HEK293T (cell line): ENCODE data around the gene GCDH.

Experiments used
- ARNT ChIP-seq: fragments of 450-650 bp; IDR thresholded peaks from 2 replicates; pipeline ENCODE4 v1.6.1; 2017; ENCODE audit warnings: mild to moderate bottlenecking
- BHLHE40 ChIP-seq: fragments of 450-650 bp; IDR thresholded peaks from 2 replicates; pipeline ENCODE4 v1.6.1; 2016; ENCODE audit warnings: mild to moderate bottlenecking, moderate library complexity, borderline replicate concordance
- FOXA1 ChIP-seq: fragments of 450-650 bp; IDR thresholded peaks from 2 replicates; pipeline ENCODE4 v1.6.1; 2016; ENCODE audit warnings: mild to moderate bottlenecking
- FOXK2 ChIP-seq: fragments of 450-650 bp; IDR thresholded peaks from 2 replicates; pipeline ENCODE4 v1.6.1; 2016; ENCODE audit warnings: mild to moderate bottlenecking
- FOXM1 ChIP-seq: fragments of 450-650 bp; IDR thresholded peaks from 2 replicates; pipeline ENCODE4 v1.6.1; 2017; ENCODE audit warnings: mild to moderate bottlenecking, borderline replicate concordance
- HDGF ChIP-seq: fragments of 450-650 bp; IDR thresholded peaks from 2 replicates; pipeline ENCODE4 v1.6.1; 2017; ENCODE audit warnings: antibody characterized with exemption, borderline replicate concordance
- LEF1 ChIP-seq: fragments of 450-650 bp; IDR thresholded peaks from 2 replicates; pipeline ENCODE4 v1.6.1; 2017; ENCODE audit warnings: mild to moderate bottlenecking, borderline replicate concordance
- NFRKB ChIP-seq: fragments of 450-650 bp; IDR thresholded peaks from 2 replicates; pipeline ENCODE4 v1.6.1; 2016; ENCODE audit warnings: mild to moderate bottlenecking, moderate library complexity
- SP1 ChIP-seq: fragments of 450-650 bp; IDR thresholded peaks from 2 replicates; pipeline ENCODE4 v1.6.1; 2017
- SUZ12 ChIP-seq: fragments of 450-650 bp; IDR thresholded peaks from 2 replicates; pipeline ENCODE4 v1.6.1; 2016; ENCODE audit warnings: mild to moderate bottlenecking
- TARDBP ChIP-seq: fragments of 450-650 bp; IDR thresholded peaks from 2 replicates; pipeline ENCODE4 v1.6.1; 2016
- ZNF384 ChIP-seq: fragments of 450-650 bp; IDR thresholded peaks from 2 replicates; pipeline ENCODE4 v1.6.1; 2016
- TF ChIP-seq, protein P1 (sequence below): fragments of 450-650 bp; IDR thresholded peaks from 2 replicates; pipeline ENCODE4 v1.6.1; 2016

- no peak for TF ChIP-seq BHLHE40
- TF ChIP-seq, protein P1, sequence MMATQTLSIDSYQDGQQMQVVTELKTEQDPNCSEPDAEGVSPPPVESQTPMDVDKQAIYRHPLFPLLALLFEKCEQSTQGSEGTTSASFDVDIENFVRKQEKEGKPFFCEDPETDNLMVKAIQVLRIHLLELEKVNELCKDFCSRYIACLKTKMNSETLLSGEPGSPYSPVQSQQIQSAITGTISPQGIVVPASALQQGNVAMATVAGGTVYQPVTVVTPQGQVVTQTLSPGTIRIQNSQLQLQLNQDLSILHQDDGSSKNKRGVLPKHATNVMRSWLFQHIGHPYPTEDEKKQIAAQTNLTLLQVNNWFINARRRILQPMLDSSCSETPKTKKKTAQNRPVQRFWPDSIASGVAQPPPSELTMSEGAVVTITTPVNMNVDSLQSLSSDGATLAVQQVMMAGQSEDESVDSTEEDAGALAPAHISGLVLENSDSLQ, result no peak
- no peak for TF ChIP-seq FOXM1
- no peak for TF ChIP-seq SP1
- no peak for TF ChIP-seq TARDBP
- no peak for TF ChIP-seq LEF1
- TF ChIP-seq HDGF, result no peak
- TF ChIP-seq FOXK2, result no peak
- TF ChIP-seq FOXA1, result no peak
- TF ChIP-seq SUZ12, result no peak
- TF ChIP-seq NFRKB, result no peak
- no peak for TF ChIP-seq ARNT
- TF ChIP-seq ZNF384, result no peak
Observed at GRCh38 chr19:12913851-12914690, 23.1 kb downstream of the GCDH start.
